Naive thymus-derived CD4-positive, alpha-beta T cell (primary cell): ENCODE measurements around the gene PDGFRB. TPM values are rescaled to one million over a fixed set of nuclear protein-coding genes. Genes with fewer than 3 reads are reported as not detected.

Experiments
- ATAC-seq: fragments of 150-1000 bp; cut with Tn5 transposase; 2 replicates; pipeline ENCODE4 v1.10.0; 2021; ENCODE audit warnings: mild to moderate bottlenecking, moderate library complexity
- CTCF ChIA-PET: fragments of 350-600 bp; sonication (Branson Sonifier 250); formaldehyde crosslinking; loops from one replicate; lab custom pipeline; 2021; ENCODE audit warnings: antibody characterized with exemption; lab: Charles Lee
- POLR2A ChIA-PET: fragments of 350-600 bp; sonication (Branson Sonifier 250); formaldehyde crosslinking; loops from one replicate; lab custom pipeline; 2021; ENCODE audit warnings: antibody characterized with exemption, inconsistent platforms; lab: Charles Lee
- DNase-seq, 9 donors: peaks; one replicate each; pipeline versions ENCODE4 v3.0.0 to v3.0.0-alpha.2; 2020 to 2022; ENCODE audit warnings: mixed read lengths in 1 of 9
- H3K27ac ChIP-seq: one replicate; pipeline ENCODE4 v1.7.0; 2013; ENCODE audit warnings: mild to moderate bottlenecking, low read depth, low read length, moderate library complexity
- H3K27me3 ChIP-seq, 2 donors: one replicate each; pipeline ENCODE4 v1.7.0; 2013; ENCODE audit warnings: low read length in 2 of 2, mild to moderate bottlenecking in 2 of 2, moderate library complexity in 2 of 2; ENCODE audit not compliant: control insufficient read depth in 2 of 2, insufficient read depth in 2 of 2
- H3K36me3 ChIP-seq, 3 experiments: 1 replicate in 2 of 3; 2 replicates in 1 of 3; pipeline ENCODE4 v1.7.0; 2013; ENCODE audit warnings: low read length in 3 of 3, mild to moderate bottlenecking in 3 of 3, moderate library complexity in 1 of 3; ENCODE audit not compliant: insufficient read depth in 3 of 3, control insufficient read depth in 2 of 3
- H3K4me1 ChIP-seq, 2 donors: one replicate each; pipeline ENCODE4 v1.7.0; 2013; ENCODE audit warnings: low read length in 2 of 2, mild to moderate bottlenecking in 2 of 2, moderate library complexity in 1 of 2; ENCODE audit not compliant: control insufficient read depth in 2 of 2, insufficient read depth in 2 of 2
- H3K4me3 ChIP-seq: 2 replicates; pipeline ENCODE4 v1.7.0; 2013; ENCODE audit warnings: mild to moderate bottlenecking, low read length
- H3K9me3 ChIP-seq, 3 experiments: 1 replicate in 2 of 3; 2 replicates in 1 of 3; pipeline ENCODE4 v1.7.0; 2013; ENCODE audit warnings: low read length in 3 of 3; ENCODE audit not compliant: control insufficient read depth in 2 of 3
- H3K27ac Mint-ChIP-seq, 9 donors: one replicate each; pipeline ENCODE4 v1.8.0; 2020 to 2022; ENCODE audit warnings: mixed read lengths in 9 of 9, mild to moderate bottlenecking in 8 of 9, moderate library complexity in 5 of 9, inconsistent platforms in 2 of 9
- H3K27me3 Mint-ChIP-seq, 5 donors: one replicate each; pipeline ENCODE4 v1.8.0; 2021 to 2022; ENCODE audit warnings: mixed read lengths in 5 of 5, mild to moderate bottlenecking in 1 of 5
- H3K36me3 Mint-ChIP-seq, 5 donors: one replicate each; pipeline ENCODE4 v1.8.0; 2020 to 2022; ENCODE audit warnings: mixed read lengths in 5 of 5, mild to moderate bottlenecking in 3 of 5, inconsistent platforms in 1 of 5
- H3K4me1 Mint-ChIP-seq, 7 donors: one replicate each; pipeline ENCODE4 v1.8.0; 2020 to 2022; ENCODE audit warnings: mixed read lengths in 7 of 7, mild to moderate bottlenecking in 3 of 7, inconsistent platforms in 1 of 7
- H3K4me3 Mint-ChIP-seq, 10 donors: one replicate each; pipeline ENCODE4 v1.8.0; 2020 to 2022; ENCODE audit warnings: mild to moderate bottlenecking in 10 of 10, mixed read lengths in 10 of 10, moderate library complexity in 6 of 10, inconsistent platforms in 2 of 10
- H3K9me3 Mint-ChIP-seq, 11 donors: one replicate each; pipeline ENCODE4 v1.8.0; 2020 to 2022; ENCODE audit warnings: mixed read lengths in 11 of 11, mild to moderate bottlenecking in 4 of 11, inconsistent platforms in 1 of 11, moderate library complexity in 1 of 11
- intact Hi-C, 2 donors: fragments of 100-400 bp; cut with micrococcal nuclease; formaldehyde crosslinking; loops; one replicate each; pipeline ENCODE4 v1.15.1; 2023
- polyA plus RNA-seq, 2 donors: library from polyadenylated mRNA; unstranded; fragments of 300-500 nt; fragmentation: Illumina TruSeq; gene quantifications; one replicate each; pipeline ENCODE4 v1.2.3, GENCODE V29; 2021
- total RNA-seq, 6 experiments: library from RNA in 5 of 6; stranded (reverse) in 5 of 6; gene quantifications; 1 replicate in 5 of 6; 2 replicates in 1 of 6; pipeline ENCODE4 v1.2.3 and lab custom pipeline; 2021 to 2026

The PDGFRB gene
- total and polyA plus RNA-seq, 7 experiments from 2014 or later = 0.37 to 8.5 (median 2.9) TPM; not detected in 3

- DNase-seq (no peak), ATAC-seq (no peak)
- ChIA-PET CTCF (no interaction called here), POLR2A (no interaction called here)
- Mint-ChIP-seq H3K27me3 (peaks cover 0 to 14% (median 7%) of the 10 kb centered on the region in 5 donors), H3K36me3 (no peaks in the 10 kb centered on the region), H3K4me1 (peaks cover 0 to 3% (median 0%) of the 10 kb centered on the region in 7 donors), H3K9me3 (no peaks in the 10 kb centered on the region), H3K4me3 (no peak overlapping the region), H3K27ac (no peak overlapping the region)
- Histone ChIP-seq H3K27ac (no peak overlapping the region), H3K4me1 (no peaks in the 10 kb centered on the region), H3K9me3 (no peaks in the 10 kb centered on the region), H3K36me3 (no peaks in the 10 kb centered on the region), H3K27me3 (no peaks in the 10 kb centered on the region), H3K4me3 (no peak overlapping the region)
- intact Hi-C loops = no loop called here
These were observed 27.8 kb upstream of the PDGFRB start for GRCh38 chr5:150183436-150183835.

- Mint-ChIP-seq H3K27ac (no peak overlapping the region), H3K4me3 (no peak overlapping the region), H3K9me3 (no peaks in the 10 kb centered on the region), H3K36me3 (no peaks in the 10 kb centered on the region), H3K4me1 (peaks cover 0 to 3% (median 0%) of the 10 kb centered on the region in 7 donors), H3K27me3 (peaks cover 0 to 12% (median 6%) of the 10 kb centered on the region in 5 donors)
- no peaks in the 10 kb centered on the region for H3K36me3 ChIP-seq
- H3K27me3 ChIP-seq = no peaks in the 10 kb centered on the region
- H3K4me1 ChIP-seq = no peaks in the 10 kb centered on the region
- H3K9me3 ChIP-seq = no peaks in the 10 kb centered on the region
- intact Hi-C loops = no loop called here
- no peak overlapping the region for H3K27ac ChIP-seq
- POLR2A ChIA-PET = no interaction called here
- ATAC-seq (no peak), DNase-seq (no peak)
- no peak overlapping the region for H3K4me3 ChIP-seq
- CTCF ChIA-PET = no interaction called here
These were observed 27.1 kb upstream of the PDGFRB start for GRCh38 chr5:150182774-150183173.

GRCh38 chr5:150181766-150182545, 26.3 kb upstream of the PDGFRB start:
- Mint-ChIP-seq H3K4me1 (peaks cover 0 to 3% (median 0%) of the 10 kb centered on the region in 7 donors), H3K27ac (no peak overlapping the region), H3K27me3 (peaks cover 0 to 9% (median 0%) of the 10 kb centered on the region in 5 donors), H3K9me3 (no peaks in the 10 kb centered on the region), H3K36me3 (no peaks in the 10 kb centered on the region), H3K4me3 (no peak overlapping the region)
- no peak for DNase-seq
- POLR2A ChIA-PET = no interaction called here
- Histone ChIP-seq H3K27ac (no peak overlapping the region), H3K9me3 (no peaks in the 10 kb centered on the region), H3K36me3 (no peaks in the 10 kb centered on the region), H3K27me3 (no peaks in the 10 kb centered on the region), H3K4me3 (no peak overlapping the region), H3K4me1 (no peaks in the 10 kb centered on the region)
- CTCF ChIA-PET = no interaction called here
- intact Hi-C loops = no loop called here
- no peak for ATAC-seq

GRCh38 chr5:150181027-150181426, 25.4 kb upstream of the PDGFRB start:
- Mint-ChIP-seq H3K27me3 (peaks cover 0 to 9% (median 0%) of the 10 kb centered on the region in 5 donors), H3K4me3 (no peak overlapping the region), H3K36me3 (no peaks in the 10 kb centered on the region), H3K27ac (no peak overlapping the region), H3K4me1 (peaks cover 0 to 3% (median 0%) of the 10 kb centered on the region in 7 donors), H3K9me3 (no peaks in the 10 kb centered on the region)
- intact Hi-C loops = no loop called here
- H3K36me3 ChIP-seq = no peaks in the 10 kb centered on the region
- no peak overlapping the region for H3K4me3 ChIP-seq
- no peaks in the 10 kb centered on the region for H3K4me1 ChIP-seq
- no peaks in the 10 kb centered on the region for H3K9me3 ChIP-seq
- ATAC-seq = no peak
- ChIA-PET CTCF (no interaction called here), POLR2A (no interaction called here)
- DNase-seq = no peak
- no peaks in the 10 kb centered on the region for H3K27me3 ChIP-seq
- H3K27ac ChIP-seq = no peak overlapping the region

- no peak overlapping the region for H3K27ac ChIP-seq
- H3K4me1 ChIP-seq = no peaks in the 10 kb centered on the region
- H3K9me3 Mint-ChIP-seq = no peaks in the 10 kb centered on the region
- ChIA-PET POLR2A (no interaction called here), CTCF (no interaction called here)
- no peak overlapping the region for H3K4me3 ChIP-seq
- H3K36me3 ChIP-seq = no peaks in the 10 kb centered on the region
- no peaks in the 10 kb centered on the region for H3K36me3 Mint-ChIP-seq
- intact Hi-C loops = no loop called here
- ATAC-seq (no peak), DNase-seq (no peak)
- H3K4me1 Mint-ChIP-seq = peaks cover 0 to 5% (median 0%) of the 10 kb centered on the region in 7 donors
- no peak overlapping the region for H3K27ac Mint-ChIP-seq
- H3K4me3 Mint-ChIP-seq = no peak overlapping the region
- peaks cover 0 to 9% (median 0%) of the 10 kb centered on the region in 5 donors for H3K27me3 Mint-ChIP-seq
- H3K9me3 ChIP-seq = no peaks in the 10 kb centered on the region
- no peaks in the 10 kb centered on the region for H3K27me3 ChIP-seq
These were observed 24.8 kb upstream of the PDGFRB start for GRCh38 chr5:150180241-150181026.

- Histone ChIP-seq H3K36me3 (no peaks in the 10 kb centered on the region), H3K27ac (no peak overlapping the region), H3K4me1 (no peaks in the 10 kb centered on the region), H3K27me3 (no peaks in the 10 kb centered on the region), H3K4me3 (no peak overlapping the region), H3K9me3 (no peaks in the 10 kb centered on the region)
- no peak for ATAC-seq
- Mint-ChIP-seq H3K9me3 (no peaks in the 10 kb centered on the region), H3K4me3 (no peak overlapping the region), H3K27me3 (peaks cover 0 to 9% (median 3%) of the 10 kb centered on the region in 5 donors), H3K27ac (no peak overlapping the region), H3K4me1 (peaks cover 0 to 3% (median 0%) of the 10 kb centered on the region in 7 donors), H3K36me3 (no peaks in the 10 kb centered on the region)
- CTCF ChIA-PET = no interaction called here
- intact Hi-C loops = no loop called here
- DNase-seq = no peak
- POLR2A ChIA-PET = no interaction called here
These were observed 23.5 kb upstream of the PDGFRB start for GRCh38 chr5:150179019-150179620.
